PC-3 (cell line): ENCODE measurements around the gene PBX3. TPM values are rescaled to one million over a fixed set of nuclear protein-coding genes. Genes with fewer than 3 reads are reported as not detected.
A peak's percentile ranks its signal among the peaks of the same experiment; 100 is the strongest.

Experiments used
- ATAC-seq: fragments of 200-7000 bp; cut with Tn5 transposase; 2 replicates; pipeline ENCODE4 v1.9.1; 2020; ENCODE audit warnings: mild to moderate bottlenecking, moderate library complexity
- BruUV-seq: library from RNA; stranded (reverse); fragments of 400-500 nt; replicated peaks from 2 replicates; lab custom pipeline; 2021; lab: Mats Ljungman, UMichigan
- CTCF ChIA-PET: fragments of 300-600 bp; sonication (Branson Sonifier 250); formaldehyde crosslinking; loops from one replicate; lab custom pipeline; 2022; ENCODE audit warnings: antibody characterized with exemption; lab: Charles Lee
- POLR2A ChIA-PET: fragments of 300-600 bp; sonication (Branson Sonifier 250); formaldehyde crosslinking; loops from one replicate; lab custom pipeline; 2022; ENCODE audit warnings: antibody characterized with exemption; ENCODE audit not compliant: unreplicated experiment; lab: Charles Lee
- DNase-seq: peaks from one replicate; pipeline ENCODE4 v3.0.0-alpha.2; 2015
- H2AFZ ChIP-seq: fragments of 300-600 bp; sonication (generic); 2 replicates; pipeline ENCODE4 v1.6.0; 2016; ENCODE audit warnings: antibody characterized with exemption, low read length
- H3F3A ChIP-seq: fragments of 300-600 bp; sonication (generic); one replicate; pipeline ENCODE4 v1.6.0; 2017; ENCODE audit warnings: antibody characterized with exemption, low read length, control low read depth, mild to moderate bottlenecking; ENCODE audit not compliant: unreplicated experiment
- H3K27ac ChIP-seq: fragments of 300-600 bp; sonication (generic); 2 replicates; pipeline ENCODE4 v1.5.1; 2016; ENCODE audit warnings: mild to moderate bottlenecking, low read length
- H3K27me3 ChIP-seq: fragments of 300-600 bp; sonication (generic); 2 replicates; pipeline ENCODE4 v1.6.1; 2016; ENCODE audit warnings: low read length, mixed read lengths
- H3K36me3 ChIP-seq: fragments of 300-600 bp; sonication (generic); 2 replicates; pipeline ENCODE4 v1.6.1; 2016; ENCODE audit warnings: low read depth, mixed run types, low read length, mixed read lengths
- H3K4me1 ChIP-seq: fragments of 300-600 bp; sonication (generic); 2 replicates; pipeline ENCODE4 v1.5.1; 2016; ENCODE audit warnings: low read length; ENCODE audit not compliant: insufficient read depth
- H3K4me2 ChIP-seq: fragments of 300-600 bp; sonication (generic); 2 replicates; pipeline ENCODE4 v1.6.0; 2016; ENCODE audit warnings: low read length
- H3K4me3 ChIP-seq: fragments of 300-600 bp; sonication (generic); 2 replicates; pipeline ENCODE4 v1.5.1; 2016; ENCODE audit warnings: mild to moderate bottlenecking, low read length, mixed read lengths
- H3K79me2 ChIP-seq: fragments of 300-600 bp; sonication (generic); 2 replicates; pipeline ENCODE4 v1.6.1; 2017; ENCODE audit warnings: low read length, mixed read lengths
- H3K9ac ChIP-seq: fragments of 300-600 bp; sonication (generic); 2 replicates; pipeline ENCODE4 v1.6.0; 2016; ENCODE audit warnings: mild to moderate bottlenecking, low read length
- H3K9me2 ChIP-seq: fragments of 300-600 bp; sonication (generic); replicated peaks from 2 replicates; pipeline ENCODE4 v1.6.1; 2016; ENCODE audit warnings: mixed run types, low read length, mixed read lengths
- H3K9me3 ChIP-seq: fragments of 300-600 bp; sonication (generic); 2 replicates; pipeline ENCODE4 v1.6.1; 2016; ENCODE audit warnings: low read length, mixed read lengths
- H4K20me1 ChIP-seq: fragments of 300-600 bp; sonication (generic); 2 replicates; pipeline ENCODE4 v1.6.1; 2016; ENCODE audit warnings: low read length, mixed read lengths
- EZH2 ChIP-seq: fragments of 300-600 bp; sonication (generic); IDR thresholded peaks from one replicate; pipeline ENCODE4 v1.6.1; 2017; ENCODE audit warnings: antibody characterized with exemption, mild to moderate bottlenecking, low read length; ENCODE audit not compliant: unreplicated experiment
- EZH2phosphoT487 ChIP-seq: fragments of 300-600 bp; sonication (generic); IDR thresholded peaks from 2 replicates; pipeline ENCODE4 v1.6.1; 2018; ENCODE audit warnings: mild to moderate bottlenecking, antibody characterized with exemption, low read length, borderline replicate concordance
- intact Hi-C: fragments of 100-400 bp; cut with micrococcal nuclease; formaldehyde crosslinking; loops from 2 replicates; pipeline ENCODE4 v1.9.0; 2023
- total RNA-seq: library from RNA; depleted of rRNA; stranded (reverse); fragments of >200 nt; gene quantifications from 2 replicates; pipeline ENCODE4 v1.2.3, GENCODE V29; 2014
- TF ChIP-seq, protein P1 (sequence below): fragments of 300-600 bp; sonication (generic); conservative IDR thresholded peaks from 2 replicates; pipeline ENCODE4 v1.5.1; 2017; ENCODE audit warnings: antibody characterized with exemption, low read depth, mild to moderate bottlenecking, low read length

The PBX3 gene
- total RNA-seq, 1 experiment from 2014 or later = 35.5 TPM

DNA sequence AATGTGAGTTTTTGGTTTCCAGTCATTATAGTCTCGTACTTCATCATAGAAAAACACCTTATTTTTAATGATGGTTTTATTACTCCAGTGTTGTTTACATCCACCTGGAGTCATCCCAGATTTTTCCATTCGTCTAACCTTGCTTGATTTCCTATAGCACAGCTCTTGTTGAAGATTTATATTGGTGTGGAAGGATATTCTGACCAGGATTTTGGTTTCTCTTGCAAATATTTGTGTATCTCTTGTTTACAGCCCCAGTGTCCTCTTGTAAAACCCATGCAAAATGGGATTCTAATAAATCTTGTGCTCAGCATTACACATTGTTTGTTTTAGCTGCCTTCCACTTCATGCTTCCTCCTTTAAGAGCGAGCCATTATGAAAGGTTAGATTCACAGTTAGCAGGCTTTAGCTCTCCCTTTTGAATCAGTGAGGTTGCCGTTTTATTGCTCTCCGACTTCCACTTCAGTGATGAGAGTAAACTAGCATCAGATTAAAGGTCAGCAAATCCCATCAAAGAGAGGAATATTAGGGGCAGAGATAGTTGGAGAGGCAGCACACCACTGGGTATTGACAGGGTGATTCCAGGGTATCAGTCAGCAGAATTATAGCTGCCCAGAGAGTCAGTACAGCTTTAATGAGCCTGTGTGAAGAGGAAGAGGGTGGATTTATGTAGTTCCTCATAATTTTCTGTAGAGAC, 157.1 kb downstream of the PBX3 start:
- ATAC-seq (peak; percentile 85), DNase-seq (peak; percentile 70)
- H3K27ac ChIP-seq = peak overlapping the region; percentile 62
- BruUV-seq = no TSS peak
- TF ChIP-seq, protein P1, sequence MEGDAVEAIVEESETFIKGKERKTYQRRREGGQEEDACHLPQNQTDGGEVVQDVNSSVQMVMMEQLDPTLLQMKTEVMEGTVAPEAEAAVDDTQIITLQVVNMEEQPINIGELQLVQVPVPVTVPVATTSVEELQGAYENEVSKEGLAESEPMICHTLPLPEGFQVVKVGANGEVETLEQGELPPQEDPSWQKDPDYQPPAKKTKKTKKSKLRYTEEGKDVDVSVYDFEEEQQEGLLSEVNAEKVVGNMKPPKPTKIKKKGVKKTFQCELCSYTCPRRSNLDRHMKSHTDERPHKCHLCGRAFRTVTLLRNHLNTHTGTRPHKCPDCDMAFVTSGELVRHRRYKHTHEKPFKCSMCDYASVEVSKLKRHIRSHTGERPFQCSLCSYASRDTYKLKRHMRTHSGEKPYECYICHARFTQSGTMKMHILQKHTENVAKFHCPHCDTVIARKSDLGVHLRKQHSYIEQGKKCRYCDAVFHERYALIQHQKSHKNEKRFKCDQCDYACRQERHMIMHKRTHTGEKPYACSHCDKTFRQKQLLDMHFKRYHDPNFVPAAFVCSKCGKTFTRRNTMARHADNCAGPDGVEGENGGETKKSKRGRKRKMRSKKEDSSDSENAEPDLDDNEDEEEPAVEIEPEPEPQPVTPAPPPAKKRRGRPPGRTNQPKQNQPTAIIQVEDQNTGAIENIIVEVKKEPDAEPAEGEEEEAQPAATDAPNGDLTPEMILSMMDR = no peak
- TF ChIP-seq EZH2phosphoT487 = no peak
- no peak for TF ChIP-seq EZH2
- peak overlapping the region; percentile 45; the same call in 1 of the 2 replicates for H3K4me3 ChIP-seq
- H3K9ac ChIP-seq = peak overlapping the region; percentile 18; the same call in 1 of the 2 replicates
- intact Hi-C loops = loop anchor here (1.0 to 5.0 kb wide), 2 partner anchors 28 to 152 kb away; no protein-coding TSS in a partner anchor
- H4K20me1 ChIP-seq = no peaks in the 10 kb centered on the region
- H3K27me3 ChIP-seq = no peaks in the 10 kb centered on the region
- H3K79me2 ChIP-seq = no peaks in the 10 kb centered on the region
- ChIA-PET CTCF (interaction anchor here (0.6 kb wide), 1 partner anchor 497 kb away, joined by 3 read pairs; no protein-coding TSS in a partner anchor), POLR2A (interaction anchor here (0.6 to 0.7 kb wide), 3 partner anchors 16 to 1205 kb away, joined by 3 to 4 read pairs (median 4); no protein-coding TSS in a partner anchor)
- H3K9me2 ChIP-seq = no peaks in the 10 kb centered on the region
- H3F3A ChIP-seq = no peaks in the 10 kb centered on the region
- H3K36me3 ChIP-seq = no peaks in the 10 kb centered on the region
- peaks cover 34% of the 10 kb centered on the region for H3K4me1 ChIP-seq
- H3K4me2 ChIP-seq = peak overlapping the region; percentile 69
- H3K9me3 ChIP-seq = no peaks in the 10 kb centered on the region
- peak overlapping the region; percentile 14; the same call in 1 of the 2 replicates for H2AFZ ChIP-seq

DNA sequence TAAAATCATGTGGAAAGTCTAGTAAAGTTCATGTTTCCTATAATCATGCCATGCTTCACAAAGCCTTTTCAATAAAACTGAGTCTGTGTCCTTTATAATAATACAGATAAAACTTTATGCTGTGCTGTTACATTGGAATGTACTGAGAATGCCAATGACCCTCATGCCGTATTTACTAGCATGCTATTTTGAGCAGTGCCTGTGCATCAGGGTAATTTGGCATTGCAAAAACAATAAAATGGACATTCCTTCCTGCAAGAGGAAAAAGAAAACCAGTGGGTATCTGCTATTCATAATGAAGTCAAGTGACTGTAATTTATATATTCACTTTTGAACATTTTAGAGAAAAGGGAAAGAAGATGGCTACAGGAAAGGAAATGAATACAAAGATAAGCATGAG, 159.0 kb downstream of the PBX3 start:
- H3K27ac ChIP-seq = no peak overlapping the region
- H3K4me1 ChIP-seq = peaks cover 34% of the 10 kb centered on the region
- no peaks in the 10 kb centered on the region for H3K9me3 ChIP-seq
- TF ChIP-seq EZH2phosphoT487 = no peak
- TF ChIP-seq, protein P1 = no peak
- no peak for TF ChIP-seq EZH2
- no peaks in the 10 kb centered on the region for H3K36me3 ChIP-seq
- BruUV-seq = no TSS peak
- H3K9me2 ChIP-seq = no peaks in the 10 kb centered on the region
- H2AFZ ChIP-seq = no peak overlapping the region
- no peaks in the 10 kb centered on the region for H3F3A ChIP-seq
- ATAC-seq (peak; percentile 32; the same call in 1 of the 2 replicates), DNase-seq (peak; percentile 29)
- POLR2A ChIA-PET = no interaction called here
- CTCF ChIA-PET = no interaction called here
- no peaks in the 10 kb centered on the region for H4K20me1 ChIP-seq
- H3K4me3 ChIP-seq = no peak overlapping the region
- no peak overlapping the region for H3K9ac ChIP-seq
- no peaks in the 10 kb centered on the region for H3K27me3 ChIP-seq
- no peak overlapping the region for H3K4me2 ChIP-seq
- no peaks in the 10 kb centered on the region for H3K79me2 ChIP-seq
- intact Hi-C loops = no loop called here

- Histone ChIP-seq H3K9ac (no peak overlapping the region), H2AFZ (no peak overlapping the region), H3K4me1 (peaks cover 31% of the 10 kb centered on the region), H3K9me2 (no peaks in the 10 kb centered on the region), H4K20me1 (no peaks in the 10 kb centered on the region), H3K27me3 (no peaks in the 10 kb centered on the region), H3K27ac (no peak overlapping the region), H3F3A (no peaks in the 10 kb centered on the region), H3K79me2 (no peaks in the 10 kb centered on the region), H3K4me2 (no peak overlapping the region), H3K36me3 (no peaks in the 10 kb centered on the region), H3K9me3 (no peaks in the 10 kb centered on the region), H3K4me3 (no peak overlapping the region)
- BruUV-seq = no TSS peak
- TF ChIP-seq, protein P1 = no peak
- TF ChIP-seq EZH2phosphoT487 = no peak
- ChIA-PET POLR2A (no interaction called here), CTCF (no interaction called here)
- ATAC-seq (no peak), DNase-seq (no peak)
- intact Hi-C loops = no loop called here
Measured at GRCh38 chr9:125906893-125907292, 159.7 kb downstream of the PBX3 start.
